Esophagus mucosa (tissue), 1 donor: ENCODE data around the gene ZNF550. TPM values are rescaled to one million over a fixed set of nuclear protein-coding genes. Genes with fewer than 3 reads are reported as not detected.
"Not testable (repeated sequence)": the region's sequence is repeated elsewhere in the genome, so short reads cannot be mapped to it uniquely, and the experiment has no call there.

ENCODE experiments used
- ATAC-seq: fragments of 200-7000 bp; cut with Tn5 transposase; one replicate; pipeline ENCODE4 v1.9.1; 2020
- total RNA-seq: library from RNA; stranded (reverse); gene quantifications from one replicate; pipeline ENCODE4 v1.2.4, GENCODE V29; 2023
- donor health status: DM: yes; HTN: yes; CAD: no.

ZNF550 gene
- total RNA-seq, 1 donor from 2014 or later: 2.7 TPM

DNA sequence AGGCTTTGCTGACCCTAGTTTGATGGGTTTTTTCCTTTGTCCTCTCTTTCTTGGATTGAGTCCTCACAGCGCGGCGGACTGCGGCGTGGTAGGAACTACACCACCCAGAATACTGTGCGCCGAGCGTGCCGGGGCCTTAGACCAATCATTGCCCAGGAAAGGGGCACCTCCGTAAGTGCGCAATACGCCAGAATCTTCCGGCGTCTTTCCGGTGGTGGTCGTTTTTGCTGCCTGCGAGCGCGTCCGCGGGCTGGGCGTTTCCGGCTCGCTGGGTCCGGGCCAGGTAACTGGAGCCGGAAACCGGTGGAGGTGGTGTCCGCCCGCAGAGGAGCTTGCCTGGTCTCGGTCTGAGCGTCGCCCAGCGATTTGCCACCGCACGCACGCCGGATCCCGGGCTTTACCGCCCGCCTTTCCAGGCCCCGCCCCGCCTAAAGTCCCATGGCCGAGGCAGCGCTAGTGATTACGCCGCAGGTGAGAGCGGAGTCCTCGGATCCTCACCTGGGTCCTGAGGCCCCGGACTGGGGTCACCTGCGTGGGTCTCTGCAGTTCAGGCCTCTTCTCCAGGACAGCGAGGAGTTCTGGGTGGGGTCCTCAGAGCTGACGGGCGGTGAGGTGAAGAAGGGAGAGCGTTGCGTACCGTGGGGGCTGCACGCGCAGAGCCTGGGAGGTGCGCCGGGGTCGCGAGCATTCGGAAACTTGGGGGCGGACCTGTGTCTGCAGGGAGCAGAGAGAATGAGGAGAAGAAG, 32.4 kb downstream of the ZNF550 start, which contains the start of gene ZNF549:
Gene ZNF549, plus strand, starts transcription at position 221 of the 746 bp plus-strand sequence. Its CDS starts 218 bp downstream, at position 439.
- ATAC-seq: peak; percentile 100

- ATAC-seq: not testable (repeated sequence)
Measured at GRCh38 chr19:57518021-57518420, 41.6 kb downstream of the ZNF550 start.

- no peak for ATAC-seq
Measured at GRCh38 chr19:57515255-57515654, 44.4 kb downstream of the ZNF550 start.

GRCh38 chr19:57512845-57513244, 46.8 kb downstream of the ZNF550 start:
- ATAC-seq: no peak

GRCh38 chr19:57511484-57511883, 48.2 kb downstream of the ZNF550 start:
- no peak for ATAC-seq

GRCh38 chr19:57506163-57506562, 53.5 kb downstream of the ZNF550 start:
- ATAC-seq: no peak

DNA sequence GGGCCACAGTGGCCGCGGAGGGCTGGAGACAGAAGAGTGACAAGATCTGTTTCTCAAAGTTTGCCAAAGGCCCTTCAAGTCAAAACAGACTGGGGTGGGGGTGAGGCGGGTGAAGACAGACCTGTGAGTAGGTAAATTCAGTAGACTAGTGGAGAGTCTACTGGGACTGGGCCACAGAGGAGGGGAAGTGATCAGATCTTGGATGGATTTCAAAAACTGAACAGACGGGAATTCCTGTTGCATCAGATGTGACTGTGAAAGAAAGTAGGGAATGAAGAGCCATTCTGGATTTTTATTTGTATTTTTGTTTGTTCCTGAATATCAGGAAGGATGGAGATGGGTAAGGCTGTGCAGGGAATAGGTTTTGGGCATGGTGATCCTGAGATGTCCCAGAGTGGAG, 59.3 kb downstream of the ZNF550 start:
- peak; percentile 35 for ATAC-seq

DNA sequence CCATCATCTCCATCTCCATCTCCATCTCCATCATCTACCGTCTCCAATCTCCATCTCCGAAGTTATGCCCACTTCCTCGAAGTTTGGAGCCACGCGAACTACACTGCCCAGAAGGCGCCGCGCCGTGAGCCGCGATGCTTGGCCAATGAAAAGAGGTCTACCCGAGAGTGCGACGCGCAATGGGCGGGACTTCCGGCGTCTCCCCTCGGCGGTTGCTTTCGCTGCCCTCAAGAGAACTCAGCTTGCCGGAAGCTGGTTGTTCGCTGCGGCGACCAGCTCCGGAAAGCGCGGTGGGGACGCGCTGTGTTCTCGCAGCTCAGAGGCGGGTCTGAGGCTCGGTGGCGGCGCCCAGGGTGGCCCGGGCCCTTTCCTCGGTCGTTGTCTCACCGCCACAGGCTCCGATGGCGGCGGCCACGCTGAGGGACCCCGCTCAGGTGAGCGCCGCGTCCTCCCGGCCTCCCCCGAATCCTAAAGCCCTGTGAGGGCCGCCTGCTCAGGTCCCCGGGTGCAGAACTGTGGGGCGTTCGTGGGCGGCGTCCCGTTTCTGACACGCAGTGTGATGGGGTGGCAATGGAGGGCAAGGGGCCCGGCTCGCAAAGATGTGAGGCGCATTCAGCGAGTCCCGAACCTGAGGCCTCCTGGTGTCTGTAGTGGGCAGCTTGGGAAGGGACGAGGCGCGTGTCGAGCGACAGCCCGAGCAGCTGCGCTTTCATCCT, 59.8 kb downstream of the ZNF550 start, which contains the start of gene ZNF773:
Gene ZNF773, plus strand, starts transcription at position 259 of the 716 bp plus-strand sequence. Its CDS starts 143 bp downstream, at position 402.
- ATAC-seq: peak; percentile 100

DNA sequence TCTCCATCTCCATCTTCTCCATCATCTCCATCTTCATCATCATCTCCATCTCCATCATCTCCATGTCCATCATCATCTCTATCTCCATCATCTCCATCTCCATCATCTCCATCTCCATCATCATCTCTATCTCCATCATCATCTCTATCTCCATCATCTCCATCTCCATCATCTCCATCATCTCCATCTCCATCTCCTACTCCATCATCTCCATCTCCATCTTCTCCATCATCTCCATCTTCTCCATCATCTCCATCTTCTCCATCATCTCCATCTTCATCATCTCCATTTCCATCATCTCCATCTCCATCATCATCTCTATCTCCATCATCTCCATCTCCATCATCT, 60.4 kb downstream of the ZNF550 start:
- ATAC-seq: not testable (repeated sequence)

GRCh38 chr19:57488299-57488644, 71.4 kb downstream of the ZNF550 start:
- ATAC-seq: peak; percentile 30

DNA sequence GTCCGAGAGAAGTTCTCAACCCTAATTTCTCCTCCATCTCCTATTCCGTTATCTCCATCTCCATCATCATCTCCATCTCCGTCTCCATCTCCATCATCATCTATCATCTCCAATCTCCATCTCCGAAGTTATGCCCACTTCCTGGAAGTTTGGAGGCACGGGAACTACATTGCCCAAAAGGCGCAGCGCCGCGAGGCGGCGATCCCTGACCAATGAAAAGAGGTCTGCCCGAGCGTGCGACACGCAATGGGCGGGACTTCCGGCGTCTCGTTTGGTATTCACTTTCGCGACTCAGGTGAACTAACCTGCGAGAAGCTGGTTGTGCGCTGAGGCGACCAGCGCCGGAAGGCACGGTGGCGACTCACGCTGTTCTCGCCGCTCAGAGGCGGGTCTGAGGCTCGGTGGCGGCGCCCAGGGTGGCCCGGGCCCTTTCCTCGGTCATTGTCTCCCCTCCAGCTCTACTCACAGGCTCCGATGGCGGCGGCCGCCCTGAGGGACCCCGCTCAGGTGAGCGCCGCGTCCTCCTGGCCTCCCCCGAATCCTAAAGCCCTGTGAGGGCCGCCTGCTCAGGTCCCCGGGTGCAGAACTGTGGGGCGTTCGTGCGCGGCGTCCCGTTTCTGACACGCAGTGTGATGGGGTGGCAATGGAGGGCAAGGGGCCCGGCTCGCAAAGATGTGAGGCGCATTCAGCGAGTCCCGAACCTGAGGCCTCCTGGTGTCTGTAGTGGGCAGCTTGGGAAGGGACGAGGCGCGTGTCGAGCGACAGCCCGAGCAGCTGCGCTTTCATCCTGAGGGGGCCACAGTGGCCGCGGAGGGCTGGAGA, 72.0 kb downstream of the ZNF550 start, which contains the start of gene ZNF419:
Gene ZNF419, plus strand, starts transcription at position 274 of the 822 bp plus-strand sequence. Its CDS starts 201 bp downstream, at position 475.
- peak; percentile 97 for ATAC-seq

Other genes with a start within 250 kb of the ZNF550 start
- 4.5 TPM for gene ZNF543, start 239.4 kb downstream of the ZNF550 start, total RNA-seq
- 5.3 TPM for gene ZNF304, start 208.6 kb downstream of the ZNF550 start, total RNA-seq
- gene TRAPPC2B, start 196.3 kb downstream of the ZNF550 start, total RNA-seq: 8.4 TPM
- gene ZNF547, start 196.3 kb downstream of the ZNF550 start, total RNA-seq: 1.4 TPM
- 6.9 TPM for gene ZNF548, start 170.0 kb downstream of the ZNF550 start, total RNA-seq
- gene ZNF17, start 148.7 kb downstream of the ZNF550 start, total RNA-seq: 6.5 TPM
- 6.4 TPM for gene ZNF749, start 124.5 kb downstream of the ZNF550 start, total RNA-seq
- gene VN1R1, start 102.7 kb downstream of the ZNF550 start, total RNA-seq: 0.28 TPM
- gene ZNF772, start 82.3 kb downstream of the ZNF550 start, total RNA-seq: 4.5 TPM
- gene ZNF419, start 72.1 kb downstream of the ZNF550 start, total RNA-seq: 5.7 TPM
- gene ZNF773, start 59.9 kb downstream of the ZNF550 start, total RNA-seq: 3.8 TPM
- gene ZNF549, start 32.5 kb downstream of the ZNF550 start, total RNA-seq: 1.6 TPM
- gene ZNF416, start 19.0 kb upstream of the ZNF550 start, total RNA-seq: 6.4 TPM
- gene ZIK1, start 24.3 kb upstream of the ZNF550 start, total RNA-seq: 1.1 TPM
- gene ZNF530, start 40.0 kb upstream of the ZNF550 start, total RNA-seq: 2.1 TPM
- gene ZNF134, start 54.4 kb upstream of the ZNF550 start, total RNA-seq: 9.6 TPM
- 4.0 TPM for gene ZNF211, start 73.3 kb upstream of the ZNF550 start, total RNA-seq
- not detected for gene ZSCAN4, start 109.1 kb upstream of the ZNF550 start, total RNA-seq
- gene ZNF551, start 122.1 kb upstream of the ZNF550 start, total RNA-seq: 4.9 TPM
- 0.60 TPM for gene ZNF154, start 149.3 kb upstream of the ZNF550 start, total RNA-seq
- gene ZNF671, start 167.8 kb upstream of the ZNF550 start, total RNA-seq: 2.0 TPM
- 6.8 TPM for gene ZNF776, start 187.0 kb upstream of the ZNF550 start, total RNA-seq
- 9.4 TPM for gene ZNF586, start 209.8 kb upstream of the ZNF550 start, total RNA-seq